Keratinocyte (primary cell): ENCODE measurements around the gene TRIM73. TPM values are rescaled to one million over a fixed set of nuclear protein-coding genes. Genes with fewer than 3 reads are reported as not detected.
"Not testable (repeated sequence)": the region's sequence is repeated elsewhere in the genome, so short reads cannot be mapped to it uniquely, and the experiment has no call there.

Experiments
- DNase-seq: peaks from one replicate; pipeline ENCODE4 v3.0.0-alpha.2; 2011; ENCODE audit warnings: low read depth, missing footprints, low spot score
- FAIRE-seq: peaks from 2 replicates; lab custom pipeline; 2011; peaks lifted over from hg19 to GRCh38; lab: Jason Lieb, UNC
- H2AFZ ChIP-seq: 2 replicates; pipeline ENCODE4 v1.6.0; 2012; ENCODE audit warnings: low read length, control low read depth, inconsistent platforms; ENCODE audit not compliant: control insufficient read depth
- H3K27ac ChIP-seq: 2 replicates; pipeline ENCODE4 v1.5.1; 2011; ENCODE audit warnings: low read length; ENCODE audit not compliant: control insufficient read depth, insufficient read depth
- H3K27me3 ChIP-seq: 3 replicates; pipeline ENCODE4 v1.6.0; 2011; ENCODE audit warnings: low read length; ENCODE audit not compliant: control insufficient read depth, insufficient read depth; ENCODE audit errors: extremely low read depth
- H3K36me3 ChIP-seq, 2 experiments: 2 replicates in 1 of 2; 3 replicates in 1 of 2; pipeline ENCODE4 v1.5.1; 2011; ENCODE audit warnings: low read length in 2 of 2, mild to moderate bottlenecking in 1 of 2; ENCODE audit not compliant: control insufficient read depth in 2 of 2, insufficient read depth in 2 of 2; ENCODE audit errors: extremely low read depth in 1 of 2
- H3K4me1 ChIP-seq: 3 replicates; pipeline ENCODE4 v1.5.1; 2011; ENCODE audit warnings: low read length; ENCODE audit not compliant: control insufficient read depth, insufficient read depth; ENCODE audit errors: extremely low read depth
- H3K4me2 ChIP-seq: 3 replicates; pipeline ENCODE4 v1.6.0; 2011; ENCODE audit warnings: low read depth, low read length; ENCODE audit not compliant: control insufficient read depth, insufficient read depth; ENCODE audit errors: extremely low read depth
- H3K4me3 ChIP-seq, 3 experiments: fragments of 200-600 bp in 1 of 3; sonication (generic) in 1 of 3; 2 replicates in 2 of 3; 3 replicates in 1 of 3; pipeline ENCODE4 v1.5.1; 2011 to 2016; ENCODE audit warnings: low read length in 3 of 3, mild to moderate bottlenecking in 3 of 3, control low read depth in 2 of 3, inconsistent platforms in 1 of 3, low read depth in 1 of 3, mixed read lengths in 1 of 3, mixed run types in 1 of 3, moderate library complexity in 1 of 3; ENCODE audit not compliant: control insufficient read depth in 2 of 3, insufficient read depth in 2 of 3; ENCODE audit errors: extremely low read depth in 1 of 3
- H3K79me2 ChIP-seq: 2 replicates; pipeline ENCODE4 v1.6.0; 2012; ENCODE audit warnings: low read length; ENCODE audit not compliant: control insufficient read depth, insufficient read depth
- H3K9ac ChIP-seq: 3 replicates; pipeline ENCODE4 v1.6.0; 2011; ENCODE audit warnings: low read length; ENCODE audit not compliant: control insufficient read depth, insufficient read depth; ENCODE audit errors: extremely low read depth
- H3K9me1 ChIP-seq: 3 replicates; pipeline ENCODE4 v1.6.0; 2011; ENCODE audit warnings: low read length; ENCODE audit not compliant: control insufficient read depth, insufficient read depth; ENCODE audit errors: extremely low read depth
- H3K9me3 ChIP-seq: 2 replicates; pipeline ENCODE4 v1.5.1; 2012; ENCODE audit warnings: low read depth, low read length; ENCODE audit not compliant: control insufficient read depth
- H4K20me1 ChIP-seq: 3 replicates; pipeline ENCODE4 v1.6.0; 2011; ENCODE audit warnings: low read length; ENCODE audit not compliant: control insufficient read depth, insufficient read depth; ENCODE audit errors: extremely low read depth
- dilution Hi-C: fragments of 300-500 bp; cut with MboI; formaldehyde crosslinking; loops from one replicate; pipeline ENCODE4 v1.7.0; 2020; ENCODE audit warnings: low sequenced_read_pairs; ENCODE audit not compliant: extremely low pct_ligation_motif_present
- polyA plus RNA-seq, 5 experiments: library from polyadenylated mRNA; depleted of rRNA in 3 of 5; stranded (reverse) in 3 of 5; stranded (forward) in 1 of 5; unstranded in 1 of 5; fragments of >200 nt; gene quantifications; 1 replicate in 1 of 5; 2 replicates in 3 of 5; 3 replicates in 1 of 5; pipeline versions ENCODE4 v1.2.1 to v1.2.3, GENCODE V29; 2011 to 2012; ENCODE audit warnings: missing spikeins in 2 of 5, low read depth in 1 of 5, low replicate concordance in 1 of 5

The TRIM73 gene
- polyA plus RNA-seq, 1 donor (not counting 4 experiments of a cell fraction or from before 2014, with no cell fraction given): 0.21 TPM

- DNase-seq, dilution Hi-C loops, H3K79me2 ChIP-seq, FAIRE-seq, H2AFZ ChIP-seq, H3K4me2 ChIP-seq, H3K27me3 ChIP-seq, H3K9ac ChIP-seq, H3K4me1 ChIP-seq, H3K4me3 ChIP-seq, H4K20me1 ChIP-seq, H3K9me1 ChIP-seq, H3K27ac ChIP-seq, H3K9me3 ChIP-seq: not testable (repeated sequence)
- peaks cover 0 to 11% of the 10 kb centered on the region in 2 experiments for H3K36me3 ChIP-seq
Observed at GRCh38 chr7:75419693-75420092, 24.3 kb downstream of the TRIM73 start.

- H4K20me1 ChIP-seq, H3K4me1 ChIP-seq, H3K4me2 ChIP-seq, H3K9ac ChIP-seq, dilution Hi-C loops, DNase-seq, H3K79me2 ChIP-seq, H3K36me3 ChIP-seq, H3K27ac ChIP-seq, H3K4me3 ChIP-seq, H3K27me3 ChIP-seq, H3K9me1 ChIP-seq, H3K9me3 ChIP-seq, H2AFZ ChIP-seq, FAIRE-seq: not testable (repeated sequence)
Observed at GRCh38 chr7:75420152-75420551, 24.7 kb downstream of the TRIM73 start.

DNA sequence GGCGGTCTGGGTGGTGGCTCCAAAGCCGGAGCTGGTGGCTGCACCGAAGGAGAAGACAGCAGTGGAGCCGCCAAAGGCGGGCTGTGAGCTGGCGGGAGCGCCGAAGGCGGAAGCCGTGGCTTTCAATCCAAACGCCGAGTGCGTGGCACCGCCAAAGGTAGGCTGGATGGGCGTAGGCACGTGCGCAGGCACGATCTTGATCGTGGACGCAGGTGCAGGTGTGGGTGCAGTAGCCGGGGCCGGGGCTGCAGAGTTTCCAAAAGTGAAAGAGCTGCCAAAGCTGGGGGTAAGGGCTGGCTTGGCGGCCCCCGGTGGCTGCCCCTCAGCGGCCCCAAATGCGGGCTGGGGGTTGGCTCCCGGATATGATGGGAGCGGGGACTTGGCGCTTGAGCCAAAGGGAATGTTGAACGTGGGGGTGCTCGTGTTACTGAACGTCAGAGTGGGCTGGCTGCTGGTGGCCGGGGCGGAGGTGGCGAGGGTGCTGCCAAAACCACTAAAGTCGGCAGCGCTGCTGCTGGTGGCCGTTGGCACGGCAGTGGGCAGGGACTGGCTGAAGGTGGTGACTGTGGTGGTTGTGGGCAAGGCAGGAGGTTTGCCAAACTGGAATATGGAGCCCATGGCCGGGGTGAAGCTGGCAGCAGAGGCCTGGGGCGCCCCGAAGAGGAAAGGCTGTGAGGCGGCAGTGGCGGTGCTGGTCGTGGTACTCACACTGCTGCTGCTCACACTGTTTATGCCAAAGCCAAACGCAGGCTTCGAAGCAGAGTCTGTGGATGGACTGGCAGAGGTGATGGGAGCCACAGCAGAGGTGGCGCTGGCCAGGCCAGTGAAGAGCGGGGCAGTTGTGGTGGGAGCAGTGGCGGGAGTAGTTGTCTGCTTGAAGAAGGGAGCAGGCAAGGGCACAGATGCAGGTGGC is 26.6 kb downstream of the TRIM73 start:
- H3K9me3 ChIP-seq, FAIRE-seq, H2AFZ ChIP-seq, H3K9me1 ChIP-seq, DNase-seq, H3K4me3 ChIP-seq, H3K4me1 ChIP-seq, H3K36me3 ChIP-seq, dilution Hi-C loops, H3K79me2 ChIP-seq, H4K20me1 ChIP-seq, H3K4me2 ChIP-seq, H3K27me3 ChIP-seq, H3K27ac ChIP-seq, H3K9ac ChIP-seq: not testable (repeated sequence)

GRCh38 chr7:75423481-75423880 is 28.1 kb downstream of the TRIM73 start:
- H3K4me1 ChIP-seq, FAIRE-seq, H3K36me3 ChIP-seq, H3K9me3 ChIP-seq, H2AFZ ChIP-seq, H3K79me2 ChIP-seq, H3K4me3 ChIP-seq, H3K9ac ChIP-seq, H4K20me1 ChIP-seq, H3K9me1 ChIP-seq, H3K4me2 ChIP-seq, H3K27me3 ChIP-seq, H3K27ac ChIP-seq, DNase-seq, dilution Hi-C loops: not testable (repeated sequence)

DNA sequence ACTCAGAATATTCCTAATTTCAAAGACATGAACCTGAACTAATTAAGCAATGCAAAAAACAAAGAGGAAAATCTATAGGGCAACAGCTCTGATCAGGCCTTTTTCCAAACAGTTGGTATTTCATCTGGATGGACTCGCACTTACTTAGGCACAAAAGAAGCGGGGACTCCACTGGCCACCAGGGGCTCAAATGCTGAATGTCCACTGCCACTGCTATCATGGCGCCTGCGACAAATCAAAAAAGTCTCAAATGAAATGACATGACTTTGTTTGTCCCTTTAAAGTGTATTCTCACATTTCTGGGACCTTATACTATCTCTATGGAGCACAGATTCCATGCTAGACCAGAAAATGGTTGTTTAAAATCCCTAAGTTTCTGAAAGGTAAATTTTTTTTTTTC is 43.6 kb downstream of the TRIM73 start:
- H3K36me3 ChIP-seq: peaks cover 12 to 19% of the 10 kb centered on the region in 2 experiments
- H3K27me3 ChIP-seq, H3K9ac ChIP-seq, H2AFZ ChIP-seq, H3K4me3 ChIP-seq, H3K9me3 ChIP-seq, DNase-seq, H4K20me1 ChIP-seq, H3K4me2 ChIP-seq, dilution Hi-C loops, H3K27ac ChIP-seq, H3K79me2 ChIP-seq, H3K4me1 ChIP-seq, FAIRE-seq, H3K9me1 ChIP-seq: not testable (repeated sequence)
